HPDE6-E6E7 (cell line): ENCODE data around the gene NME8.
"Not testable (repeated sequence)": the region's sequence is repeated elsewhere in the genome, so short reads cannot be mapped to it uniquely, and the experiment has no call there.

Experiments
- DNase-seq: peaks from one replicate; pipeline ENCODE4 v3.0.0; 2011; ENCODE audit warnings: missing footprints; ENCODE audit errors: extremely low spot score

NME8 gene, protein sequence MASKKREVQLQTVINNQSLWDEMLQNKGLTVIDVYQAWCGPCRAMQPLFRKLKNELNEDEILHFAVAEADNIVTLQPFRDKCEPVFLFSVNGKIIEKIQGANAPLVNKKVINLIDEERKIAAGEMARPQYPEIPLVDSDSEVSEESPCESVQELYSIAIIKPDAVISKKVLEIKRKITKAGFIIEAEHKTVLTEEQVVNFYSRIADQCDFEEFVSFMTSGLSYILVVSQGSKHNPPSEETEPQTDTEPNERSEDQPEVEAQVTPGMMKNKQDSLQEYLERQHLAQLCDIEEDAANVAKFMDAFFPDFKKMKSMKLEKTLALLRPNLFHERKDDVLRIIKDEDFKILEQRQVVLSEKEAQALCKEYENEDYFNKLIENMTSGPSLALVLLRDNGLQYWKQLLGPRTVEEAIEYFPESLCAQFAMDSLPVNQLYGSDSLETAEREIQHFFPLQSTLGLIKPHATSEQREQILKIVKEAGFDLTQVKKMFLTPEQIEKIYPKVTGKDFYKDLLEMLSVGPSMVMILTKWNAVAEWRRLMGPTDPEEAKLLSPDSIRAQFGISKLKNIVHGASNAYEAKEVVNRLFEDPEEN

DNA sequence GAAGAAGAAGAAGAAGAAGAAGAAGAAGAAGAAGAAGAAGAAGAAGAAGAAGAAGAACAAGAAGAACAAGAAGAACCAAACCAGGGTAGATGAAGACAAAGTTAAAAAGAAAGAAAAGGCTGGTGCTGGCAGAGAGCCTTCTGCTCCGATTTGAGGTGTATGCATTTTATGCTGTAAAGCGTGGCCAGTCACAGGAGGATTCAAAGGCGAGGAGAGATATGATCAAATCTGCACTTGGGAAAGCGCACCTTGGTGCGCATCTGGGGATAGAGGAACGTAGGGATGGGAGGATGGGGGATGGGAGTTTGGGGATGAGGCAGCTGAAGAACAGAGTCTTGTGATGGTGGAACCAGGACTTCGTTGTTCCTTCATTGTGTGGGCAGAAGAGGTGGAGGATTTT lies at the start of gene NME8:
Gene NME8, plus strand, starts transcription at position 301 of the 400 bp plus-strand sequence. CDS start 1,670 bp downstream, outside the sequence.
- DNase-seq = no peak

GRCh38 chr7:37806152-37806551 lies 42.2 kb upstream of the NME8 start:
- DNase-seq = no peak

DNA sequence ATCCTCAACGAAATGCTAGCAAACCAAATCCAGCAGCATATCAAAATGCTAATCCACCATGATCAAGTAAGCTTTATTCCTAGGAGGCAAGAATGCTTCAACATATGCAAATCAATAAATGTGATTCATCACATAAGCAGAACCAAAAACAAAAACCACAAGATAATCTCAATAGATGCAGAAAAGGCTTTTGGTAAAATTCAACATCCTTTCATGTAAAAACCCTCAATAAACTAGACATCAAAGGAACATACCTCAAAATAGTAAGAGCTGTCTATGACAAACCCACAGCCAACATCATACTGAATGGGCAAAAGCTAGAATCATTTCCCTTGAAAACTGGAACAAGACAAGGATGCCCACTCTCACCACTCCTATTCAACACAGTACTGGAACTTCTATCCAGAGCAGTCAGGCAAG lies 36.2 kb upstream of the NME8 start:
- DNase-seq = not testable (repeated sequence)

DNA sequence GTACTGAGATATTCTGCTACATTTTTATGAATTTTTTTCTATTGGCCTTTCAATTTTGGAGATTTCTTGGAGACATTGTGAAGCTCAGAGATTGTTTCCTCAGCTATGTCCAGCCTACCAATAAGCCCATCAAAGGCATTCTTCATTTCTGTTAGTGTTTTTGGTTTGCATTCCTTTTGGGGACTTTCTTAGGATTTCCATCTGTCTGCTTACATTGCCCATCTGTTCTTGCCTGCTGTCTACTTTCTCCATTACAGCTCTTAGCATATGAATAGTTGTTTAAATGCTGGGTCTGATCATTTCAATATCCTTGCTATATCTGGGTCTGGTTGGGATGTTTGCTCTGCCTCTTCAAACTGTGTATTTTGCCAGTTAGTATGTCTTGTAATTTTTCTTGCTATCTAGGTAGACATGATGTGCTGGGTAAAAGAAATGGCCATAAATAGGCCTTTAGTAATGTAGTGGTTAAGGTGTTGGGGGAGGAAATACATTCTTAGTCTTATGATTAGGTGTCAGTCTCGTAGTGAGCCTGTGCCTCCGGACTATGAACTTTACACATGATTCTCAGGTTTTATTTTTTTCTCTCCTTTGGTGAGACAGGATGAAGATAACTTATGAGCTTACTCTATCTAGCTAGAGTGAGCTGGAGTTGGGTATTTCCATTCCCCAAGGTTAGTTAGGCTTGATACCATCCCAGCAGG lies 32.6 kb upstream of the NME8 start:
- DNase-seq = no peak

- DNase-seq = no peak
Observed at GRCh38 chr7:37816922-37817590, 31.3 kb upstream of the NME8 start.

DNA sequence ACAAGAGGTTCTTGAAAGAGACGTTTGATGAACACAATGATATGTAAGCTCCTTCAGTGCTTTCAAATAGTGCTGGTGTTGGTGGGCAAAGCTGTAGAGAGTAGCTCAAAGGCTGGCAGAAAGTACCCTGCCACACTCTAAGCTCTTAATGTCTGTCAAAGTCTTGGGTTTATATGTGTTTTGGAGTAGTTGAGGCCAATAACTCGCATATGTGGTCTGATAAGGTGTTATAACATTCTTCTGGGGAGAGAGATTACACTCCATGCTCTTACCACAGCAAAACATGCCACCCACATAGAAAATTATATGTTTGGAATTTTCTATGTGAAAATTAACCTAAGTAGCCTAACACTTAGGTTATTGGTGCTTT lies 30.8 kb upstream of the NME8 start:
- DNase-seq = no peak

GRCh38 chr7:37817996-37818720 lies 30.2 kb upstream of the NME8 start:
- DNase-seq = no peak

GRCh38 chr7:37820708-37821468 lies 27.5 kb upstream of the NME8 start:
- no peak for DNase-seq

DNA sequence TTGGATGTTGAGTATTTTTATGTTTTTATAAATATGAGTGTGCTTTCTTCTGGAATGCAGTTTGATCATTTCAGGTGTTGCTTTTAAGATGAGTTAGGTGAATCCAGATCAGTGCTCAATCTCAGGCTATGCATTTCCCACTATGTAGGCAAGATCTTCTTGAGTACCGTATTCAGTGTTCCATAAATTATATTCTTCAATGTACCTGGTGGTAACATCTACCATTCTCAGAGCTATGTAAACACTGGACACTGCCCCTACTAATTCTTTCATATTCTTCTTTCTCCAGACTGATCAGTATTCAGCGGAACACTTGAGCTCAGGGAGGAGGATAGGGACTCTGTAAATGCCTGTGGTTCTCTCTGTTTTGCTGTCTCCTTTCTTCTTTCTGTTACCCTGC lies 25.5 kb upstream of the NME8 start:
- DNase-seq = no peak

DNA sequence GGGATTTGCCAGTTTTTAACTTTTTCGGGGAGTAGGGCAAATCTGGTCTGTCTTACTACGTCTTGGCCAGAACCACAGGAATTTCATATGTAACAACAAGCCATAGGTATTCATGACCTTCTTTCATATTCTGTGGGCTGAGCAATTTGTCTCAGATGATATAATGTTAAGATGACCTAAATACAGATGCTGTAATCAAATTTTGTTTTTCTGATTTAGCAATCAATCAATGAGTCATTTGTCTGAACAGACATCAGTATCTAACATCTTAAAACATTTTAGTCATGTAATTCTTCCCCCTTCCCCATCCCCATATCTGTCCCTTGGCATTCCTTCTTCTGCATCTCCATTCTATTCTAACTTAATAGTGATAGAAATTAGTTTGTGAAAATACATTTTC lies 24.8 kb upstream of the NME8 start:
- no peak for DNase-seq

- no peak for DNase-seq
Observed at GRCh38 chr7:37825038-37825437, 23.4 kb upstream of the NME8 start.

GRCh38 chr7:37826825-37827224 lies 21.6 kb upstream of the NME8 start:
- no peak for DNase-seq

DNA sequence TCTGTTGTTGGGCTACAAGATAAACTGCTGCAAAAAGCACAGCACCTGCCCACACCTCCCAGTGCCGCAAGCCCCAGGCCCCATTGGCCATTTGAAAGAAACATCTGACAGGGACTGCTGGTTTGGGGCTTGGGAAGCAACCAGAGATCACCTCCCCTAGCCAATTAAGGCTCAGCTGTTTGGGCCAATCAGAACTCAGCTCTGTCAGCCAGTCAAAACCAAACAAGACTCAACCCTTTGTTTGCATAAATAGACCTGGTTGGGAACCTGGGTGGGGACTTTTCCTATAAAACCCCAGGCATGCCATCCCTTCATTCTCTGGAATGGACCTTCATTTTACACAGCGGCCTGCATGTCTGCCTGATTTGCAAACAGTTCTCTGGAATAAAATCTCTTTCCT lies 17.2 kb upstream of the NME8 start:
- DNase-seq = no peak

DNA sequence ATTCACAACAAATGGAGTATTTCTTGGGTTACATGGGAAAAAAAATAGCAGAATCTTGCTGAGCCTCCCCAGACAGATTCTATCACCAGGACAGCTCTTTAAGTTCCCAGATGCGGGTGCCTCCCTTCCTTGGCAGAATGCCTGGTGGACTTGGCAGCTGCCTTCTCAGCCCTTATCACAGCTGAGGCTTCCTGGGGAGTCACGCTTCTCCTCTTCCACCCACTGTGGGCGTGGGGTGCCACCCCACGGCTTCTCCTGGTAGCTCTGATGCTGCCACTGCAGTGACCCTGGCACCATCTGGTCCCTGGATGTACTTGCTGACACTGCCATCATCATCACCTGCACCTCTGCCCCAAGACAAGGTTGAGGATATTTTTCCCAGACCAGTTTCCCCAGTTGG lies 16.2 kb upstream of the NME8 start:
- no peak for DNase-seq

- DNase-seq = peak; percentile 17
Observed at GRCh38 chr7:37833107-37833817, 15.1 kb upstream of the NME8 start.

GRCh38 chr7:37833818-37834146 lies 14.6 kb upstream of the NME8 start:
- no peak for DNase-seq

GRCh38 chr7:37853468-37853867 lies 5.1 kb downstream of the NME8 start:
- DNase-seq = no peak

- no peak for DNase-seq
Observed at GRCh38 chr7:37882086-37882485, 33.7 kb downstream of the NME8 start.

DNA sequence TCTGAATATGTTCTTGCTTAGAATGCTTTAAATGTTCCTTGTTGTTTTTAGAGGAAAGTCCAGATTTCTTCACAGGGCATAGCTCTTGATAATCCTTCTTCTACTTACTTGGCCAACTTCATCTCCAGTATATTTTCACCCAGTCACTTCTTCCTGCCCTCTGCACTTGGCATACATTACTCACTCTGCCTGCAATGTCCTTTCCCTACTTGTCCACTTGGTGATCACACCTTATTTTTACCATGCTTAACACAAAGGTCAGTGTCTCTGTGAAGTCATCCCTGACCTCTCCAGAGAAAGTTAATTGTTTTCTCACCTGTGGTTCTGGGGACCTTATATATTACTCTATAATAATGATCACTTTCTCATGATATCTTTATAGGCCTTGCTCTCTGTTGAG lies 45.0 kb downstream of the NME8 start:
- DNase-seq = no peak

DNA sequence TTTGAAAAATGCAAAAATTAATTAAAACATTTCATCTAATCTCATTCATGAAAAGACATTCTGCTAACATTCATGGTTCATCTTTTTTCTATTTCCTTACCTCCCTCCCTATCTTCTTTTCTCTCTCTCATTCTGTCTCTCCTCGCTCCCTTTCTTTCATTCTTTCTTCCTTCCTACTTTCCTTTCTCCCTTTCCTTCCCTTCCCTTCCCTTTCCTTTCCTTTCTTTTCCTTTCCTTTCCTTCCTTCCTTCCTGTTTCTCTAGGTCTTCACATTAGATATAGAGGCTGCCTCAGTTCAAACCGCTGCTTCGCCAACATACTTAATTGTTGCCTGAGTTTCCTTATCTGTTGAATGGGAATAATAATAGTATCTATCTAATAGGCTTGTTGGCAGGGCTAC lies 46.3 kb downstream of the NME8 start:
- DNase-seq = no peak
